ENCODE data around the gene SPINK14.

GRCh38 chr5:148163345-148163744 lies 5.0 kb upstream of the SPINK14 start:
- TF ChIP-seq CTCF (IDR thresholded peaks at IDR 0.05) (no peak), EP300 (IDR thresholded peaks at IDR 0.05) (no peak), POLR2AphosphoS5 (IDR thresholded peaks at IDR 0.05) (no peak)
